Measurements from ENCODE around the gene SCLT1. TPM values are rescaled to one million over a fixed set of nuclear protein-coding genes. Genes with fewer than 3 reads are reported as not detected.

Gene SCLT1
- total and polyA plus RNA-seq, 2 of the 13 experiments (the other 11 are each of a cell fraction or from before 2014, with no cell fraction given), result 1.5 to 8.7 TPM

DNA sequence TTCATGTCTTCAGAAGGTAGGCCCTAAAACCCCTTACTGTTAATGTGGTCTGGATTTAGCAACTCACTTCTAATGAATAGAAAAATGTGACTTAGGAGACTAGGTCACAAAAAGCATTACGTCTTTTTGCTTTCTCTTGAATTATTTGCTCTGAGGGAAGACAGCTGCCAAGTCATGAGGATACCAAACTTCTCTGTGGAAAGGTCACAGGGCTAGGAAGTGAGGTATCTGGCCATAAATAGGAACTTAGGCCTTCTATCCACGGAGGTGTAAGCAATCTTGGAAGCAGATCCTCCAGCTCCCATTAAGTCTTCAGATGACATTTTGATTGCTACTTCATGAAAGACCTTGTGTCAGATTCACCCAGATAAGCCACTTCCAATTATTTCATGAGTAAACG is 163.3 kb downstream of the SCLT1 start:
- intact Hi-C loops (cut with micrococcal nuclease; ENCODE audit: unreplicated experiment) (no loop called here), in situ Hi-C loops (cut with HindIII; ENCODE audit: extremely low pct_ligation_motif_present, low pct_unique_long_range_greater_than_20kb) (no loop called here)
- no peaks in the 10 kb centered on the region for H4K20me1 ChIP-seq (ENCODE audit: insufficient read depth, low read length)
- DNase-seq (ENCODE audit: low spot score) (no peak), FAIRE-seq (no peak), ATAC-seq (no peak)
- 91% methylated on average over 3 of the region's 3 CpGs for WGBS (ENCODE audit: low lambda C conversion rate)
- no peaks in the 10 kb centered on the region for H3K36me3 ChIP-seq (replicated peaks in 1 of 2; ENCODE audit: control insufficient read depth in 1 of 2, insufficient read depth in 2 of 2, low read length in 2 of 2)
- no peaks in the 10 kb centered on the region for H3K4me1 ChIP-seq (ENCODE audit: insufficient read depth, low read length)
- H3K4me3 ChIP-seq (replicated peaks in 1 of 3; ENCODE audit: insufficient read depth in 1 of 3, low read depth in 2 of 3, low read length in 3 of 3), result no peak overlapping the region
- no peak overlapping the region for H3K4me2 ChIP-seq (ENCODE audit: low read depth, low read length)
- BruUV-seq (replicated peaks), result no TSS peak
- no peak overlapping the region for H2AFZ ChIP-seq (ENCODE audit: low read length)
- no peaks in the 10 kb centered on the region for H3K9me3 ChIP-seq (ENCODE audit: low read length)
- no peaks in the 10 kb centered on the region for H3K27me3 ChIP-seq (ENCODE audit: control insufficient read depth in 1 of 2, insufficient read depth in 2 of 2, low read length in 2 of 2)
- TF ChIP-seq ZNF616 (CRISPR knock-in tag; IDR thresholded peaks at IDR 0.05; ENCODE audit: low read depth), result no peak
- no peak for TF ChIP-seq ZNF713 (CRISPR knock-in tag; IDR thresholded peaks at IDR 0.05)
- no peak overlapping the region for H3K27ac ChIP-seq (ENCODE audit: extremely low read length, insufficient read depth, low read length)
- no peak overlapping the region for H3K9ac ChIP-seq (ENCODE audit: insufficient read depth, low read depth, low read length)
- H3K79me2 ChIP-seq (ENCODE audit: insufficient read depth, low read length), result no peaks in the 10 kb centered on the region
- ChIA-PET POLR2A (no interaction called here), CTCF (ENCODE audit: low intra/inter-chr PET ratio, low total read pairs) (no interaction called here)

DNA sequence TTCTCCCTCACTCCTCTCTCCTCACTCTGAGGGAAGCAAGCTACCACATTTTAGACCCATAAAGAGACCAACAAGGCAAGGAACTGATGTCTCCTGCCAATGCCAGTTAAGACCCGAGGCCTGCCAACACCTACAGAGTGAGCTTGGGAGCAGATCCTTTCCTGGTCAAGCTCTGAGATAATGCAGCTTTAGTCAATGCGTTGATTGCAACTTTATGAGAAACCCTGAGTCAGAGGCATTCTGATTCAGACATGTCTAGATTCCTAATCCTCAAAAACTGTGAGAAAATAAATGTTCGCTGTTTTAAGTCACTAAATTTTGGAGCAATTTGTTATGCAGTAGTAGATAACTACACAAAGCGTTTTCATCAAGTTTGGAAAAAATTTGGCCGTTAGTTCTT is 168.4 kb downstream of the SCLT1 start:
- in situ Hi-C loops (cut with HindIII; ENCODE audit: extremely low pct_ligation_motif_present, low pct_unique_long_range_greater_than_20kb) (no loop called here), intact Hi-C loops (cut with micrococcal nuclease; ENCODE audit: unreplicated experiment) (no loop called here)
- Histone ChIP-seq H3K4me1 (ENCODE audit: insufficient read depth, low read length) (no peaks in the 10 kb centered on the region), H3K4me2 (ENCODE audit: low read depth, low read length) (no peak overlapping the region), H4K20me1 (ENCODE audit: insufficient read depth, low read length) (no peaks in the 10 kb centered on the region), H3K9me3 (ENCODE audit: low read length) (no peaks in the 10 kb centered on the region), H3K79me2 (ENCODE audit: insufficient read depth, low read length) (no peaks in the 10 kb centered on the region), H3K27ac (ENCODE audit: extremely low read length, insufficient read depth, low read length) (no peak overlapping the region), H3K4me3 (replicated peaks in 1 of 3; ENCODE audit: insufficient read depth in 1 of 3, low read depth in 2 of 3, low read length in 3 of 3) (no peak overlapping the region), H2AFZ (ENCODE audit: low read length) (no peak overlapping the region), H3K9ac (ENCODE audit: insufficient read depth, low read depth, low read length) (no peak overlapping the region), H3K36me3 (replicated peaks in 1 of 2; ENCODE audit: control insufficient read depth in 1 of 2, insufficient read depth in 2 of 2, low read length in 2 of 2) (no peaks in the 10 kb centered on the region), H3K27me3 (ENCODE audit: control insufficient read depth in 1 of 2, insufficient read depth in 2 of 2, low read length in 2 of 2) (no peaks in the 10 kb centered on the region)
- TF ChIP-seq FLYWCH1 (CRISPR knock-in tag; IDR thresholded peaks at IDR 0.05) (no peak), PLRG1 (conservative IDR thresholded peaks at IDR 0.05) (no peak), ZSCAN20 (CRISPR knock-in tag; IDR thresholded peaks at IDR 0.05; ENCODE audit: borderline replicate concordance) (no peak), ZNF331 (CRISPR knock-in tag; IDR thresholded peaks at IDR 0.05) (no peak), MTA3 (CRISPR knock-in tag; IDR thresholded peaks at IDR 0.05) (no peak), GTF3A (CRISPR knock-in tag; conservative IDR thresholded peaks at IDR 0.05) (no peak), ZNF350 (CRISPR knock-in tag; IDR thresholded peaks at IDR 0.05; ENCODE audit: borderline replicate concordance, low read depth) (no peak), ZNF564 (CRISPR knock-in tag; IDR thresholded peaks at IDR 0.05) (no peak), SRSF1 (optimal IDR thresholded peaks at IDR 0.05; ENCODE audit: low read depth, low read length) (no peak), NR2F1 (CRISPR knock-in tag; IDR thresholded peaks at IDR 0.05) (no peak)
- TF ChIP-seq, protein P1, sequence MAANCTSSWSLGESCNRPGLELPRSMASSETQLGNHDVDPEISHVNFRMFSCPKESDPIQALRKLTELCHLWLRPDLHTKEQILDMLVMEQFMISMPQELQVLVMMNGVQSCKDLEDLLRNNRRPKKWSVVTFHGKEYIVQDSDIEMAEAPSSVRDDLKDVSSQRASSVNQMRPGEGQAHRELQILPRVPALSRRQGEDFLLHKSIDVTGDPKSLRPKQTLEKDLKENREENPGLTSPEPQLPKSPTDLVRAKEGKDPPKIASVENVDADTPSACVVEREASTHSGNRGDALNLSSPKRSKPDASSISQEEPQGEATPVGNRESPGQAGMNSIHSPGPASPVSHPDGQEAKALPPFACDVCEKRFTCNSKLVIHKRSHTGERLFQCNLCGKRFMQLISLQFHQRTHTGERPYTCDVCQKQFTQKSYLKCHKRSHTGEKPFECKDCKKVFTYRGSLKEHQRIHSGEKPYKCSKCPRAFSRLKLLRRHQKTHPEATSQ (CRISPR knock-in tag; IDR thresholded peaks at IDR 0.05; ENCODE audit: borderline replicate concordance), result no peak
- TF ChIP-seq, protein P2, sequence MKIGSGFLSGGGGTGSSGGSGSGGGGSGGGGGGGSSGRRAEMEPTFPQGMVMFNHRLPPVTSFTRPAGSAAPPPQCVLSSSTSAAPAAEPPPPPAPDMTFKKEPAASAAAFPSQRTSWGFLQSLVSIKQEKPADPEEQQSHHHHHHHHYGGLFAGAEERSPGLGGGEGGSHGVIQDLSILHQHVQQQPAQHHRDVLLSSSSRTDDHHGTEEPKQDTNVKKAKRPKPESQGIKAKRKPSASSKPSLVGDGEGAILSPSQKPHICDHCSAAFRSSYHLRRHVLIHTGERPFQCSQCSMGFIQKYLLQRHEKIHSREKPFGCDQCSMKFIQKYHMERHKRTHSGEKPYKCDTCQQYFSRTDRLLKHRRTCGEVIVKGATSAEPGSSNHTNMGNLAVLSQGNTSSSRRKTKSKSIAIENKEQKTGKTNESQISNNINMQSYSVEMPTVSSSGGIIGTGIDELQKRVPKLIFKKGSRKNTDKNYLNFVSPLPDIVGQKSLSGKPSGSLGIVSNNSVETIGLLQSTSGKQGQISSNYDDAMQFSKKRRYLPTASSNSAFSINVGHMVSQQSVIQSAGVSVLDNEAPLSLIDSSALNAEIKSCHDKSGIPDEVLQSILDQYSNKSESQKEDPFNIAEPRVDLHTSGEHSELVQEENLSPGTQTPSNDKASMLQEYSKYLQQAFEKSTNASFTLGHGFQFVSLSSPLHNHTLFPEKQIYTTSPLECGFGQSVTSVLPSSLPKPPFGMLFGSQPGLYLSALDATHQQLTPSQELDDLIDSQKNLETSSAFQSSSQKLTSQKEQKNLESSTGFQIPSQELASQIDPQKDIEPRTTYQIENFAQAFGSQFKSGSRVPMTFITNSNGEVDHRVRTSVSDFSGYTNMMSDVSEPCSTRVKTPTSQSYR (CRISPR knock-in tag; IDR thresholded peaks at IDR 0.05; ENCODE audit: borderline replicate concordance), result no peak
- TF ChIP-seq, protein P3, sequence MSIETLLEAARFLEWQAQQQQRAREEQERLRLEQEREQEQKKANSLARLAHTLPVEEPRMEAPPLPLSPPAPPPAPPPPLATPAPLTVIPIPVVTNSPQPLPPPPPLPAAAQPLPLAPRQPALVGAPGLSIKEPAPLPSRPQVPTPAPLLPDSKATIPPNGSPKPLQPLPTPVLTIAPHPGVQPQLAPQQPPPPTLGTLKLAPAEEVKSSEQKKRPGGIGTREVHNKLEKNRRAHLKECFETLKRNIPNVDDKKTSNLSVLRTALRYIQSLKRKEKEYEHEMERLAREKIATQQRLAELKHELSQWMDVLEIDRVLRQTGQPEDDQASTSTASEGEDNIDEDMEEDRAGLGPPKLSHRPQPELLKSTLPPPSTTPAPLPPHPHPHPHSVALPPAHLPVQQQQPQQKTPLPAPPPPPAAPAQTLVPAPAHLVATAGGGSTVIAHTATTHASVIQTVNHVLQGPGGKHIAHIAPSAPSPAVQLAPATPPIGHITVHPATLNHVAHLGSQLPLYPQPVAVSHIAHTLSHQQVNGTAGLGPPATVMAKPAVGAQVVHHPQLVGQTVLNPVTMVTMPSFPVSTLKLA (IDR thresholded peaks at IDR 0.05), result no peak
- DNase-seq (ENCODE audit: low spot score) (no peak), FAIRE-seq (no peak), ATAC-seq (no peak)
- ChIA-PET POLR2A (no interaction called here), CTCF (ENCODE audit: low intra/inter-chr PET ratio, low total read pairs) (no interaction called here)
- BruUV-seq (replicated peaks), result no TSS peak
- 98% methylated on average over 5 of the region's 5 CpGs for WGBS (ENCODE audit: low lambda C conversion rate)

Data from HepG2 (cell line).